Lung (tissue), 12 donors: ENCODE results near the gene RIC8B. TPM values are rescaled to one million over a fixed set of nuclear protein-coding genes. Genes with fewer than 3 reads are reported as not detected.

Experiments
- ATAC-seq: fragments of 200-7000 bp; cut with Tn5 transposase; one replicate; pipeline ENCODE4 v1.9.1; 2020; ENCODE audit warnings: moderate number of reproducible peaks; ENCODE audit not compliant: insufficient read depth, low FRiP score
- DNase-seq, 3 donors: peaks; one replicate each; pipeline ENCODE4 v3.0.0-alpha.2; 2013 to 2017
- H3K27ac ChIP-seq, 2 donors: one replicate each; pipeline ENCODE4 v1.5.1; 2013; ENCODE audit warnings: mild to moderate bottlenecking in 2 of 2, moderate library complexity in 2 of 2, control low read depth in 1 of 2, inconsistent platforms in 1 of 2, low read depth in 1 of 2, low read length in 1 of 2
- H3K27me3 ChIP-seq, 3 donors: one replicate each; pipeline ENCODE4 v1.5.1; 2013; ENCODE audit warnings: low read length in 2 of 3; ENCODE audit not compliant: control insufficient read depth in 3 of 3, insufficient read depth in 3 of 3
- H3K36me3 ChIP-seq, 4 donors: one replicate each; pipeline ENCODE4 v1.5.1; 2013; ENCODE audit warnings: low read length in 4 of 4, mild to moderate bottlenecking in 1 of 4, moderate library complexity in 1 of 4; ENCODE audit not compliant: control insufficient read depth in 4 of 4, insufficient read depth in 4 of 4
- H3K4me1 ChIP-seq, 5 donors: one replicate each; pipeline ENCODE4 v1.5.1; 2013; ENCODE audit warnings: low read length in 5 of 5, mild to moderate bottlenecking in 2 of 5, moderate library complexity in 1 of 5; ENCODE audit not compliant: control insufficient read depth in 5 of 5, insufficient read depth in 5 of 5
- H3K4me3 ChIP-seq: one replicate; pipeline ENCODE4 v1.5.1; 2013; ENCODE audit warnings: mild to moderate bottlenecking, control low read depth, moderate library complexity
- H3K9ac ChIP-seq, 2 donors: one replicate each; pipeline ENCODE4 v1.5.1; 2013; ENCODE audit warnings: low read length in 2 of 2, control low read depth in 1 of 2; ENCODE audit not compliant: insufficient read depth in 1 of 2
- H3K9me3 ChIP-seq, 4 donors: one replicate each; pipeline ENCODE4 v1.5.1; 2013; ENCODE audit warnings: low read length in 3 of 4, mild to moderate bottlenecking in 1 of 4, moderate library complexity in 1 of 4; ENCODE audit not compliant: control insufficient read depth in 4 of 4, insufficient read depth in 3 of 4
- CTCF ChIP-seq: IDR thresholded peaks from 2 replicates; pipeline ENCODE4 v1.5.1; 2012; ENCODE audit warnings: mild to moderate bottlenecking; ENCODE audit errors: control extremely low read depth, extremely low read depth
- WGBS, 2 donors: extraction: QIAGEN DNeasy Blood & Tissue Kit; methylation state at CpG; one replicate each; pipeline ENCODE4 v1.1.7; 2013; 5-methylcytosine and 5-hydroxymethylcytosine counted together
- polyA plus RNA-seq, 2 donors: library from polyadenylated mRNA; stranded (reverse); fragments of 200-250 nt; gene quantifications; one replicate each; pipeline ENCODE4 v1.2.1, GENCODE V29; 2013
- total RNA-seq, 2 donors: library from RNA; depleted of rRNA in 1 of 2; stranded (reverse); fragments of >200 nt in 1 of 2; gene quantifications; one replicate each; pipeline ENCODE4 v1.2.1, GENCODE V29; 2014 to 2021
- donor health status: control.
- donor health status: control.
- donor health status: Bipolar disorder and iron deficiency.
- donor health status: healthy.
- donor health status: DM: yes; HTN: yes; CAD: no.

RIC8B gene
- total and polyA plus RNA-seq, 4 donors, result 3.3 to 14.4 (median 8.2) TPM

- Histone ChIP-seq H3K9ac (no peak overlapping the region), H3K4me1 (peaks cover 0 to 35% (median 2%) of the 10 kb centered on the region in 5 donors), H3K36me3 (peaks cover 0 to 3% (median 0%) of the 10 kb centered on the region in 4 donors), H3K27ac (no peak overlapping the region), H3K9me3 (no peaks in the 10 kb centered on the region), H3K4me3 (no peak overlapping the region), H3K27me3 (no peaks in the 10 kb centered on the region)
- no peak for ATAC-seq
- no peak for DNase-seq
- no peak for TF ChIP-seq CTCF
Measured at GRCh38 chr12:106870116-106870515, 95.6 kb downstream of the RIC8B start.

GRCh38 chr12:106871477-106871876, 97.0 kb downstream of the RIC8B start:
- Histone ChIP-seq H3K36me3 (no peaks in the 10 kb centered on the region), H3K9me3 (no peaks in the 10 kb centered on the region), H3K4me3 (no peak overlapping the region), H3K27me3 (no peaks in the 10 kb centered on the region), H3K9ac (no peak overlapping the region), H3K4me1 (peaks cover 0 to 35% (median 2%) of the 10 kb centered on the region in 5 donors), H3K27ac (no peak overlapping the region)
- no peak for TF ChIP-seq CTCF
- DNase-seq (no peak), ATAC-seq (no peak)
- WGBS, 2 donors, result 97 to 98% methylated on average over 1 of the region's 1 CpG

GRCh38 chr12:106873983-106874382, 99.5 kb downstream of the RIC8B start:
- ATAC-seq, result no peak

More at GRCh38 chr12:106873983-106874382, 99.5 kb downstream of the RIC8B start:
- Histone ChIP-seq H3K36me3 (peaks cover 0 to 4% (median 2%) of the 10 kb centered on the region in 4 donors), H3K27ac (no peak overlapping the region), H3K27me3 (no peaks in the 10 kb centered on the region), H3K9me3 (no peaks in the 10 kb centered on the region), H3K4me3 (no peak overlapping the region), H3K9ac (no peak overlapping the region), H3K4me1 (peaks cover 0 to 21% (median 3%) of the 10 kb centered on the region in 5 donors)
- no peak for TF ChIP-seq CTCF
- WGBS, 2 donors, result 45 to 62% methylated on average over 5 of the region's 5 CpGs
- DNase-seq, result no peak
